ENCODE results near the gene PTGES3L. TPM values are rescaled to one million over a fixed set of nuclear protein-coding genes. Genes with fewer than 3 reads are reported as not detected.

PTGES3L gene
- total and polyA plus RNA-seq, 2 of the 13 experiments (the other 11 are each of a cell fraction or from before 2014, with no cell fraction given), result 1.2 to 2.9 TPM

GRCh38 chr17:43011728-43012472 is 32.0 kb upstream of the PTGES3L start (continued):
- TF ChIP-seq RARA (CRISPR knock-in tag; IDR thresholded peaks at IDR 0.05) (peak; percentile 44; the same call in 1 of the 2 replicates), SRY (CRISPR knock-in tag; IDR thresholded peaks at IDR 0.05) (0 out of 2 replicates have a peak, but pooled peaks have one; percentile 25), MNT (IDR thresholded peaks at IDR 0.05) (no peak), ATAD3A (CRISPR knock-in tag; IDR thresholded peaks at IDR 0.05) (no peak), RXRA (CRISPR knock-in tag; IDR thresholded peaks at IDR 0.05) (peak; percentile 59; the same call in 1 of the 2 replicates), ZNF652 (CRISPR knock-in tag; IDR thresholded peaks at IDR 0.05; ENCODE audit: borderline replicate concordance, low read depth) (0 out of 2 replicates have a peak, but pooled peaks have one; percentile 36), MAFG (CRISPR knock-in tag; IDR thresholded peaks at IDR 0.05) (no peak), TFE3 (CRISPR knock-in tag; IDR thresholded peaks at IDR 0.05) (0 out of 2 replicates have a peak, but pooled peaks have one; percentile 46), ZNF546 (CRISPR knock-in tag; conservative IDR thresholded peaks at IDR 0.05) (no peak)

All from HepG2 (cell line).